ENCODE results near the gene PATL2. TPM values are rescaled to one million over a fixed set of nuclear protein-coding genes. Genes with fewer than 3 reads are reported as not detected.

Gene PATL2
- total and polyA plus RNA-seq, 2 donors (not counting 1 experiment from before 2014, with no cell fraction given), result 0.40 to 1.3 TPM

DNA sequence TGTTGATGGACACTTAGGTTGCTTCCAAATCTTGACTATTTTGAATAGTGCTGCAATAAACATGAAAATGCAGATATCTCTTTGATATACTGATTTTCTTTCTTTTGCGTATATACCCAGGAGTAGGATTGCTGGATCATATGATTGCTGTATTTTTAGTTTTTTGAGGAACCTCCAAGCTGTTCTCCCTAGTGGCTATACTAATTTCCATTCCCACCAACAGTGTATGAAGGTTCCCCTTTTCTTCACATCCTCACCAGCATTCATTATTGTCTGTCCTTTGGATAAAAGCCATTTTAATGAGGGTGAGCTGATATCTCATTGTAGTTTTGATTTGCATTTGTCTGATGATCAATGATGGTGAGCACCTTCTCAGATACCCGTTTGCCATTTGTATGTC, 12.5 kb downstream of the PATL2 start:
- Histone ChIP-seq H3K79me2 (ENCODE audit: control insufficient read depth, insufficient read depth, low read length) (no peaks in the 10 kb centered on the region), H3K4me3 (replicated peaks in 1 of 4; ENCODE audit: control extremely low read depth in 1 of 4, insufficient read depth in 1 of 4, low read depth in 3 of 4, low read length in 4 of 4) (no peak overlapping the region), H3K36me3 (ENCODE audit: control insufficient read depth, insufficient read depth, low read length) (no peaks in the 10 kb centered on the region), H3K4me2 (ENCODE audit: extremely low read depth, insufficient read depth, low read length) (no peak overlapping the region), H3K27ac (ENCODE audit: insufficient read depth, low read length) (no peak overlapping the region), H3K9me3 (ENCODE audit: control insufficient read depth, insufficient read depth, low read depth, low read length) (no peaks in the 10 kb centered on the region), H2AFZ (ENCODE audit: low read length) (no peak overlapping the region), H3K9ac (ENCODE audit: insufficient read depth, low read length) (no peak overlapping the region), H4K20me1 (ENCODE audit: control insufficient read depth, extremely low read depth, insufficient read depth, low read length) (no peaks in the 10 kb centered on the region), H3K27me3 (ENCODE audit: control insufficient read depth, insufficient read depth, low read length) (peaks cover 9% of the 10 kb centered on the region), H3K4me1 (ENCODE audit: control insufficient read depth, extremely low read depth, insufficient read depth, low read length) (no peaks in the 10 kb centered on the region)
- TF ChIP-seq, protein P1, sequence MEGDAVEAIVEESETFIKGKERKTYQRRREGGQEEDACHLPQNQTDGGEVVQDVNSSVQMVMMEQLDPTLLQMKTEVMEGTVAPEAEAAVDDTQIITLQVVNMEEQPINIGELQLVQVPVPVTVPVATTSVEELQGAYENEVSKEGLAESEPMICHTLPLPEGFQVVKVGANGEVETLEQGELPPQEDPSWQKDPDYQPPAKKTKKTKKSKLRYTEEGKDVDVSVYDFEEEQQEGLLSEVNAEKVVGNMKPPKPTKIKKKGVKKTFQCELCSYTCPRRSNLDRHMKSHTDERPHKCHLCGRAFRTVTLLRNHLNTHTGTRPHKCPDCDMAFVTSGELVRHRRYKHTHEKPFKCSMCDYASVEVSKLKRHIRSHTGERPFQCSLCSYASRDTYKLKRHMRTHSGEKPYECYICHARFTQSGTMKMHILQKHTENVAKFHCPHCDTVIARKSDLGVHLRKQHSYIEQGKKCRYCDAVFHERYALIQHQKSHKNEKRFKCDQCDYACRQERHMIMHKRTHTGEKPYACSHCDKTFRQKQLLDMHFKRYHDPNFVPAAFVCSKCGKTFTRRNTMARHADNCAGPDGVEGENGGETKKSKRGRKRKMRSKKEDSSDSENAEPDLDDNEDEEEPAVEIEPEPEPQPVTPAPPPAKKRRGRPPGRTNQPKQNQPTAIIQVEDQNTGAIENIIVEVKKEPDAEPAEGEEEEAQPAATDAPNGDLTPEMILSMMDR (conservative IDR thresholded peaks at IDR 0.05 in 1 of 2, IDR thresholded peaks at IDR 0.05 in 1 of 2; ENCODE audit: low read depth in 1 of 2, low read length in 2 of 2), result no peak
- no peak for TF ChIP-seq EZH2 (IDR thresholded peaks at IDR 0.05; ENCODE audit: low read length, missing control alignments)
- no peak for DNase-seq (ENCODE audit: low read depth in 2 of 2)

GRCh38 chr15:44697014-44697413, 14.1 kb downstream of the PATL2 start:
- H3K4me3 ChIP-seq (replicated peaks in 1 of 4; ENCODE audit: control extremely low read depth in 1 of 4, insufficient read depth in 1 of 4, low read depth in 3 of 4, low read length in 4 of 4), result no peak overlapping the region
- no peak for TF ChIP-seq EZH2 (IDR thresholded peaks at IDR 0.05; ENCODE audit: low read length, missing control alignments)
- TF ChIP-seq, protein P1 (conservative IDR thresholded peaks at IDR 0.05 in 1 of 2, IDR thresholded peaks at IDR 0.05 in 1 of 2; ENCODE audit: low read depth in 1 of 2, low read length in 2 of 2), result no peak
- no peaks in the 10 kb centered on the region for H3K79me2 ChIP-seq (ENCODE audit: control insufficient read depth, insufficient read depth, low read length)
- no peaks in the 10 kb centered on the region for H3K36me3 ChIP-seq (ENCODE audit: control insufficient read depth, insufficient read depth, low read length)
- no peaks in the 10 kb centered on the region for H4K20me1 ChIP-seq (ENCODE audit: control insufficient read depth, extremely low read depth, insufficient read depth, low read length)
- DNase-seq (ENCODE audit: low read depth in 2 of 2), result no peak
- no peak overlapping the region for H3K9ac ChIP-seq (ENCODE audit: insufficient read depth, low read length)
- no peaks in the 10 kb centered on the region for H3K9me3 ChIP-seq (ENCODE audit: control insufficient read depth, insufficient read depth, low read depth, low read length)
- H3K4me2 ChIP-seq (ENCODE audit: extremely low read depth, insufficient read depth, low read length), result no peak overlapping the region
- H3K27me3 ChIP-seq (ENCODE audit: control insufficient read depth, insufficient read depth, low read length), result peaks cover 9% of the 10 kb centered on the region
- H3K4me1 ChIP-seq (ENCODE audit: control insufficient read depth, extremely low read depth, insufficient read depth, low read length), result no peaks in the 10 kb centered on the region
- no peak overlapping the region for H3K27ac ChIP-seq (ENCODE audit: insufficient read depth, low read length)
- H2AFZ ChIP-seq (ENCODE audit: low read length), result no peak overlapping the region

- no peak overlapping the region for H3K9ac ChIP-seq (ENCODE audit: insufficient read depth, low read length)
- no peak overlapping the region for H3K4me3 ChIP-seq (replicated peaks in 1 of 4; ENCODE audit: control extremely low read depth in 1 of 4, insufficient read depth in 1 of 4, low read depth in 3 of 4, low read length in 4 of 4)
- H3K79me2 ChIP-seq (ENCODE audit: control insufficient read depth, insufficient read depth, low read length), result no peaks in the 10 kb centered on the region
- H3K4me2 ChIP-seq (ENCODE audit: extremely low read depth, insufficient read depth, low read length), result no peak overlapping the region
- DNase-seq (ENCODE audit: low read depth in 2 of 2), result no peak
- no peaks in the 10 kb centered on the region for H3K9me3 ChIP-seq (ENCODE audit: control insufficient read depth, insufficient read depth, low read depth, low read length)
- peaks cover 9% of the 10 kb centered on the region for H3K27me3 ChIP-seq (ENCODE audit: control insufficient read depth, insufficient read depth, low read length)
- H3K4me1 ChIP-seq (ENCODE audit: control insufficient read depth, extremely low read depth, insufficient read depth, low read length), result no peaks in the 10 kb centered on the region
- TF ChIP-seq, protein P1 (conservative IDR thresholded peaks at IDR 0.05 in 1 of 2, IDR thresholded peaks at IDR 0.05 in 1 of 2; ENCODE audit: low read depth in 1 of 2, low read length in 2 of 2), result no peak
- no peak for TF ChIP-seq EZH2 (IDR thresholded peaks at IDR 0.05; ENCODE audit: low read length, missing control alignments)
- H4K20me1 ChIP-seq (ENCODE audit: control insufficient read depth, extremely low read depth, insufficient read depth, low read length), result no peaks in the 10 kb centered on the region
- H3K27ac ChIP-seq (ENCODE audit: insufficient read depth, low read length), result no peak overlapping the region
- no peak overlapping the region for H2AFZ ChIP-seq (ENCODE audit: low read length)
- no peaks in the 10 kb centered on the region for H3K36me3 ChIP-seq (ENCODE audit: control insufficient read depth, insufficient read depth, low read length)
Observed at GRCh38 chr15:44695294-44695693, 15.8 kb downstream of the PATL2 start.

Measured in fibroblast of lung (primary cell).